Spinal cord (tissue), 10 donors: ENCODE results near the gene SLITRK5. TPM values are rescaled to one million over a fixed set of nuclear protein-coding genes. Genes with fewer than 3 reads are reported as not detected.

Experiments
- DNase-seq, 6 donors: peaks; one replicate each; pipeline versions ENCODE4 v3.0.0 to v3.0.0-alpha.2; 2013 to 2015; ENCODE audit warnings: low spot score in 6 of 6, low read depth in 4 of 6
- H3K27ac ChIP-seq: one replicate; pipeline ENCODE4 v1.5.1; 2013; ENCODE audit warnings: low read depth, low read length, control low read depth
- H3K27me3 ChIP-seq: one replicate; pipeline ENCODE4 v1.6.1; 2013; ENCODE audit warnings: low read length; ENCODE audit not compliant: control insufficient read depth, insufficient read depth
- H3K36me3 ChIP-seq: one replicate; pipeline ENCODE4 v1.6.1; 2013; ENCODE audit warnings: low read length; ENCODE audit not compliant: control insufficient read depth, insufficient read depth
- H3K4me1 ChIP-seq: one replicate; pipeline ENCODE4 v1.6.1; 2013; ENCODE audit warnings: low read length; ENCODE audit not compliant: control insufficient read depth, insufficient read depth
- H3K4me3 ChIP-seq: one replicate; pipeline ENCODE4 v1.5.1; 2013; ENCODE audit warnings: low read depth, low read length, control low read depth
- H3K9me3 ChIP-seq: one replicate; pipeline ENCODE4 v1.6.1; 2013; ENCODE audit warnings: low read length; ENCODE audit not compliant: control insufficient read depth, insufficient read depth
- WGBS: methylation state at CpG from one replicate; pipeline ENCODE4 v1.1.5; 2013; ENCODE audit warnings: missing lambda C conversion rate; ENCODE audit not compliant: insufficient coverage; 5-methylcytosine and 5-hydroxymethylcytosine counted together
- polyA plus RNA-seq, 2 donors: library from polyadenylated mRNA; unstranded; fragments of 120-200 nt; gene quantifications; one replicate each; pipeline ENCODE4 v1.2.1, GENCODE V29; 2013; ENCODE audit not compliant: insufficient read length in 2 of 2
- total RNA-seq, 2 donors: library from RNA; depleted of rRNA in 1 of 2; stranded (reverse); fragments of 120-200 nt in 1 of 2; fragments of >200 nt in 1 of 2; gene quantifications; one replicate each; pipeline versions ENCODE4 v1.2.3 to v1.2.4, GENCODE V29; 2013 to 2014
- donor health status: healthy.

The SLITRK5 gene
- total and polyA plus RNA-seq, 4 donors: 4.4 to 22.3 (median 12.1) TPM

GRCh38 chr13:87709947-87710346 is 38.8 kb downstream of the SLITRK5 start:
- no peaks in the 10 kb centered on the region for H3K27me3 ChIP-seq
- no peak for DNase-seq
- no peaks in the 10 kb centered on the region for H3K9me3 ChIP-seq
- no peak overlapping the region for H3K4me3 ChIP-seq
- no CpG with 5 or more reads among the region's 1 CpG for WGBS
- no peaks in the 10 kb centered on the region for H3K36me3 ChIP-seq
- no peaks in the 10 kb centered on the region for H3K4me1 ChIP-seq
- no peak overlapping the region for H3K27ac ChIP-seq

GRCh38 chr13:87712012-87712411 is 40.8 kb downstream of the SLITRK5 start:
- no peaks in the 10 kb centered on the region for H3K4me1 ChIP-seq
- H3K27ac ChIP-seq: no peak overlapping the region
- H3K27me3 ChIP-seq: no peaks in the 10 kb centered on the region
- WGBS: no CpG with 5 or more reads among the region's 2 CpGs
- H3K9me3 ChIP-seq: no peaks in the 10 kb centered on the region
- no peak overlapping the region for H3K4me3 ChIP-seq
- no peak for DNase-seq
- H3K36me3 ChIP-seq: no peaks in the 10 kb centered on the region
